Upper lobe of right lung (tissue), 1 donor: ENCODE results near the gene CAMTA1. TPM values are rescaled to one million over a fixed set of nuclear protein-coding genes. Genes with fewer than 3 reads are reported as not detected.
A peak's percentile ranks its signal among the peaks of the same experiment; 100 is the strongest.

Experiments
- ATAC-seq: fragments of 200-7000 bp; cut with Tn5 transposase; one replicate; pipeline ENCODE4 v1.9.1; 2020; ENCODE audit warnings: mild to moderate bottlenecking, moderate library complexity
- DNase-seq: peaks from one replicate; pipeline ENCODE4 v3.0.0-alpha.2; 2020
- H3K27ac ChIP-seq: fragments of 200-600 bp; one replicate; pipeline ENCODE4 v1.8.0; 2022
- H3K27me3 ChIP-seq: fragments of 200-600 bp; one replicate; pipeline ENCODE4 v1.8.0; 2022; ENCODE audit warnings: mild to moderate bottlenecking
- H3K36me3 ChIP-seq: fragments of 200-600 bp; one replicate; pipeline ENCODE4 v1.8.0; 2022
- H3K4me1 ChIP-seq: fragments of 200-600 bp; one replicate; pipeline ENCODE4 v1.8.0; 2022
- H3K4me3 ChIP-seq: fragments of 200-600 bp; one replicate; pipeline ENCODE4 v1.8.0; 2022; ENCODE audit warnings: mild to moderate bottlenecking
- H3K9me3 ChIP-seq: fragments of 200-600 bp; one replicate; pipeline ENCODE4 v1.8.0; 2022
- intact Hi-C: fragments of 100-400 bp; cut with DNase I; formaldehyde crosslinking; loops from one replicate; pipeline ENCODE4 v1.11.0; 2022
- total RNA-seq: library from RNA; stranded (reverse); fragmentation: NEBNext Ultra II Directional; extraction: Animal tissue kit (Norgen Biotek cat#: 25700); gene quantifications from one replicate; pipeline ENCODE4 v1.2.1, GENCODE V29; 2021
- TF ChIP-seq, protein P1 (sequence below): fragments of 200-600 bp; IDR thresholded peaks from one replicate; pipeline ENCODE4 v1.8.0; 2022; ENCODE audit warnings: antibody characterized with exemption
- donor health status: DM: no; HTN: yes; CAD: no; lungs with severe emphysema.

CAMTA1 gene
- total RNA-seq, 1 donor from 2014 or later: 63.4 TPM

DNA sequence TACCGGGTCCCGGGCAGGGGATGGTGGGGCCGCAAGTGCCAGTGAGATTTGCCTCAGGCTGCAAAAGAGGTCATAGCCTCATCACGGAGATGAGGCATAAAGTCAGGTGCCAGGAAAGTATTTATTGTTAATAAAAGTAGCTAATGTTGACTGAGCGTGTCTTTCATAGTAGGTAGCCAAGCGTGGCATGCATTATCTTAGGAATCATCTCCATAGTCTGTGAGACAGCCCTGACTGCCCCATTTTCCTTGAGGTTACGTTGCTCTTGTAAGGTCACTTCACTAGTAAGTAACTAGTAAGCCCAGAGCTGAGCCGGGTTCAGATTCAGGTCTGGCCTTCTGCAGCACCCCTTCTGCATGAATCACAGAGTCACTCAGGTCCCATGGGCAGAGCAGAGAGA, 174.2 kb downstream of the CAMTA1 start:
- no peak for DNase-seq
- H3K36me3 ChIP-seq: no peaks in the 10 kb centered on the region
- H3K4me3 ChIP-seq: no peak overlapping the region
- TF ChIP-seq, protein P1, sequence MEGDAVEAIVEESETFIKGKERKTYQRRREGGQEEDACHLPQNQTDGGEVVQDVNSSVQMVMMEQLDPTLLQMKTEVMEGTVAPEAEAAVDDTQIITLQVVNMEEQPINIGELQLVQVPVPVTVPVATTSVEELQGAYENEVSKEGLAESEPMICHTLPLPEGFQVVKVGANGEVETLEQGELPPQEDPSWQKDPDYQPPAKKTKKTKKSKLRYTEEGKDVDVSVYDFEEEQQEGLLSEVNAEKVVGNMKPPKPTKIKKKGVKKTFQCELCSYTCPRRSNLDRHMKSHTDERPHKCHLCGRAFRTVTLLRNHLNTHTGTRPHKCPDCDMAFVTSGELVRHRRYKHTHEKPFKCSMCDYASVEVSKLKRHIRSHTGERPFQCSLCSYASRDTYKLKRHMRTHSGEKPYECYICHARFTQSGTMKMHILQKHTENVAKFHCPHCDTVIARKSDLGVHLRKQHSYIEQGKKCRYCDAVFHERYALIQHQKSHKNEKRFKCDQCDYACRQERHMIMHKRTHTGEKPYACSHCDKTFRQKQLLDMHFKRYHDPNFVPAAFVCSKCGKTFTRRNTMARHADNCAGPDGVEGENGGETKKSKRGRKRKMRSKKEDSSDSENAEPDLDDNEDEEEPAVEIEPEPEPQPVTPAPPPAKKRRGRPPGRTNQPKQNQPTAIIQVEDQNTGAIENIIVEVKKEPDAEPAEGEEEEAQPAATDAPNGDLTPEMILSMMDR: no peak
- peaks cover 6% of the 10 kb centered on the region for H3K4me1 ChIP-seq
- no peaks in the 10 kb centered on the region for H3K9me3 ChIP-seq
- peaks cover 16% of the 10 kb centered on the region for H3K27me3 ChIP-seq
- ATAC-seq: no peak
- H3K27ac ChIP-seq: no peak overlapping the region
- intact Hi-C loops: no loop called here

DNA sequence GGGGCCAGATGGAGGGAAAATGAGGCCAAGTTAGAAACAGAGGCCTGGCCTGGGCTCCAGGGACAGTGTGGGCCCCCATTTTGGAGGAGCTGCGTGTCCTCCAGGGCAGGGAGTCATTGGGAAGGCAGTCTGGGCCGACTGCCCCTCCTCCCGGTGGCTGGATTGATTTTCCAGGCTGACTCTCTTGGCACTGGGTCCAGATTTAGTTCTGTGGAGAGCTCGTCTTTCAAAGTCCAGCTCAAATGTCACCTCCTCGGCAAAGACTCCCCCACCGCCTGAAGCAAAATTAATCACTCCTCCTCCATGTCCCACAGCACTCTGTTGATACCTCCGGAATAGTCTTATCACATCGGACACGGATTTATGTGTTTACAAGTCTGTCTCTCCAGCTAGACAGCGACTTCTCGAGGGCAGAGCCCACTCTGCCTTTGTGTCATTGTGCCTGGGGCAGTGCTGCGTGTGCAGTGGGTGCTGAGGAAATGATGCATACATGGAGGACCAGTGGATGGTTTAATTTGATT, 175.1 kb downstream of the CAMTA1 start:
- Histone ChIP-seq H3K4me1 (peaks cover 6% of the 10 kb centered on the region), H3K36me3 (no peaks in the 10 kb centered on the region), H3K27ac (no peak overlapping the region), H3K4me3 (no peak overlapping the region), H3K27me3 (peaks cover 22% of the 10 kb centered on the region), H3K9me3 (no peaks in the 10 kb centered on the region)
- DNase-seq: no peak
- no peak for ATAC-seq
- intact Hi-C loops: no loop called here
- TF ChIP-seq, protein P1: no peak

DNA sequence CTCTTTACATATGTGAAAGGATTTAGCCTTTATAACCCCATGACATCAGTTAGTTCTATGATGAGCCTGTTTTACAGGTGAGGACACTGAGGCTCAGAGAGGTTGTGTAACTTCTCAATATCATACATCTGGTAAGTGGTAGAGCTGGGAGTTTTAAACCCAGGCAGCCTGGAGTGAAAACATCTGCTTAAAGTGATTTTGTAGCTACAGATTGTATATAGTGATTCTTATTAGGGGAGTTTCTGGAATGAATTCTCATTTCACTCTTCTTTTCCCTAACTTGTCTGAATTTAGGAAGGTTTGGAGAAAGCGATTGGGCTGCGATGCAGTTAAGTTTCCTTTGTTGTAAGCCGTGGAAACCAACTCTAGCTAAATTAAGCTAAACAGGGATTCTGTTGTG, 175.6 kb downstream of the CAMTA1 start:
- Histone ChIP-seq H3K27me3 (peaks cover 22% of the 10 kb centered on the region), H3K27ac (no peak overlapping the region), H3K36me3 (no peaks in the 10 kb centered on the region), H3K4me1 (peaks cover 6% of the 10 kb centered on the region), H3K4me3 (no peak overlapping the region), H3K9me3 (no peaks in the 10 kb centered on the region)
- TF ChIP-seq, protein P1: no peak
- intact Hi-C loops: no loop called here
- no peak for ATAC-seq
- no peak for DNase-seq

DNA sequence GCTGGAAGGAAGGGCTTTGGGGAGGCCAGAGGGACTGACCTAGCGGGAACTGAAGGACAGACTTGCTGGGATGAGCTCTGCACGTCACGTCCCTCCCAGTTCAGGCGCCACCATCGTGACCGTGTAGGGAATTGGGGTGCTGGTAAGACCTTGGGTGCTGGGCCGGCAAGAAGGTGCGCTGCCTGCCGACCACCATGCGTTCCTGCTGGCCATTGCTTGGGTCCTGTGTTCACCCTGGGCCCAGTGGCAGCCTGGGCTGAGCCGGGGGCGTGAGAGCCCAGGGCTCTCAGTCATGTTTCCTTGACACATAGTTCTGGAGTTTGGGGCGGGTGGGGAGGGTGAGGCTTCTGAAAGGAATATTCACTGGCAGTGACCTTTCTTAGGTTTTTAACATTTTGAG, 176.0 kb downstream of the CAMTA1 start:
- ATAC-seq (no peak), DNase-seq (no peak)
- H3K27ac ChIP-seq: no peak overlapping the region
- TF ChIP-seq, protein P1: no peak
- H3K36me3 ChIP-seq: no peaks in the 10 kb centered on the region
- no peak overlapping the region for H3K4me3 ChIP-seq
- intact Hi-C loops: no loop called here
- peaks cover 6% of the 10 kb centered on the region for H3K4me1 ChIP-seq
- peaks cover 22% of the 10 kb centered on the region for H3K27me3 ChIP-seq
- no peaks in the 10 kb centered on the region for H3K9me3 ChIP-seq

DNA sequence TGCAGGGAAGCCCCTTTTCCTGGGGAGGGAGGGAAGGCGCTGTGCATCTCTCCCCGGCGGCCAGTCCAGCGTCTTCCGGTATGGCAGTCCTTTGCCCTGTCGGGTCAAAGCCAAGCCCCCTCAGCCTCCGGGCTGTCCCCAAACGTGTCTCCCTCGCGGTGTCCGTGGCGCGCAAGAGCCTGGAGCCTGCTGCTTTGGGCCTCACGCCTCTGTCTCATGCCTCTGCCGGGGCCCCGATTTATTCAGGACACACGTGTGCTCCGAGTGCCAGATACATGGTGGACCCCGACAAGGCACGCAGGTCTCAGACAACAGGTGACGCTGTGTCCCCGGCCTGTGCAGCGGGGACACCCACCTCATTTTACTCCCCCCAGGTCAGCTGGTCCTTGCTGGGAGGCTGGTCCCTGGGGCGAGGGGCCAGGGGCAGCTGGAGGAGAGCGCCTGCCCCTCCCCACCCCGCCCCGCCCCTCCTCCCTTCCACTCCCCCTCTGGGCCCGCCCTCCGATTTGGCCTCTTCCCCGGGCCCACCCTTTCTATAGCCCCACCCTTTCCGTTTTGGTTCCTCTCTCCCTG, 176.7 kb downstream of the CAMTA1 start:
- no peak for DNase-seq

More for the DNA sequence above, 176.7 kb downstream of the CAMTA1 start:
- Histone ChIP-seq H3K4me3 (no peak overlapping the region), H3K4me1 (peaks cover 6% of the 10 kb centered on the region), H3K36me3 (no peaks in the 10 kb centered on the region), H3K27me3 (peaks cover 22% of the 10 kb centered on the region), H3K9me3 (no peaks in the 10 kb centered on the region), H3K27ac (no peak overlapping the region)
- TF ChIP-seq, protein P1: no peak
- intact Hi-C loops: no loop called here
- ATAC-seq: peak; percentile 42
